Liver (tissue), 3 donors: ENCODE measurements around the gene SLC35A2.

Experiments used
- ATF3 ChIP-seq: IDR thresholded peaks from 2 replicates; pipeline ENCODE4 v1.6.1; 2016; ENCODE audit warnings: antibody characterized with exemption
- CTCF ChIP-seq: fragments of 150-350 bp; IDR thresholded peaks from 2 replicates; pipeline ENCODE4 v1.5.1; 2017; ENCODE audit warnings: improper control_type of control experiment, low read depth, low read length; ENCODE audit not compliant: missing input control
- FOXA1 ChIP-seq: IDR thresholded peaks from 2 replicates; pipeline ENCODE4 v1.6.1; 2016; ENCODE audit warnings: antibody characterized with exemption
- GABPA ChIP-seq, 2 donors: IDR thresholded peaks in 1 of 2; conservative IDR thresholded peaks in 1 of 2; 2 replicates each; pipeline ENCODE4 v1.6.1; 2016; ENCODE audit warnings: antibody characterized with exemption in 2 of 2, mild to moderate bottlenecking in 1 of 2, moderate library complexity in 1 of 2
- RAD21 ChIP-seq, 2 donors: IDR thresholded peaks; 2 replicates each; pipeline ENCODE4 v1.6.1; 2016; ENCODE audit warnings: antibody characterized with exemption in 2 of 2, mild to moderate bottlenecking in 2 of 2
- REST ChIP-seq: IDR thresholded peaks from 2 replicates; pipeline ENCODE4 v1.6.1; 2016; ENCODE audit warnings: antibody characterized with exemption, mild to moderate bottlenecking
- SP1 ChIP-seq: IDR thresholded peaks from 2 replicates; pipeline ENCODE4 v1.6.1; 2018; ENCODE audit warnings: antibody characterized with exemption, mild to moderate bottlenecking
- donor health status: healthy.
- donor health status: healthy.

- no peak for TF ChIP-seq CTCF
- TF ChIP-seq RAD21 (IDR thresholded peaks at IDR 0.05), result no peak
- TF ChIP-seq FOXA1, result no peak
- TF ChIP-seq REST, result no peak
- TF ChIP-seq GABPA (IDR thresholded peaks at IDR 0.05 in 1 of 2, conservative IDR thresholded peaks at IDR 0.05 in 1 of 2), result no peak
- TF ChIP-seq ATF3, result no peak
- TF ChIP-seq SP1, result no peak
Observed at GRCh38 chrX:48913605-48914366, 2.3 kb upstream of the SLC35A2 start.
